GM23248 (cell line): Measurements from ENCODE around the gene AFM. TPM values are rescaled to one million over a fixed set of nuclear protein-coding genes. Genes with fewer than 3 reads are reported as not detected.

Experiments used
- DNase-seq: peaks from one replicate; pipeline ENCODE4 v3.0.0-alpha.2; 2015
- H2AFZ ChIP-seq: fragments of 200-600 bp; sonication (generic); 2 replicates; pipeline ENCODE4 v1.6.1; 2016; ENCODE audit warnings: antibody characterized with exemption
- H3F3A ChIP-seq: fragments of 200-600 bp; sonication (generic); 2 replicates; pipeline ENCODE4 v1.6.1; 2016; ENCODE audit warnings: mild to moderate bottlenecking, antibody characterized with exemption, mixed run types; ENCODE audit not compliant: insufficient read depth
- H3K27ac ChIP-seq: fragments of 200-600 bp; sonication (generic); 2 replicates; pipeline ENCODE4 v1.5.1; 2016; ENCODE audit warnings: mild to moderate bottlenecking
- H3K27me3 ChIP-seq: fragments of 200-600 bp; sonication (generic); replicated peaks from 2 replicates; pipeline ENCODE4 v1.6.1; 2016; ENCODE audit warnings: mild to moderate bottlenecking; ENCODE audit not compliant: insufficient read depth
- H3K36me3 ChIP-seq: fragments of 200-600 bp; sonication (generic); 2 replicates; pipeline ENCODE4 v1.6.1; 2016; ENCODE audit warnings: low read depth, mild to moderate bottlenecking
- H3K4me1 ChIP-seq: fragments of 200-600 bp; sonication (generic); 2 replicates; pipeline ENCODE4 v1.6.1; 2016; ENCODE audit warnings: mild to moderate bottlenecking; ENCODE audit not compliant: insufficient read depth
- H3K4me2 ChIP-seq: fragments of 200-600 bp; sonication (generic); one replicate; pipeline ENCODE4 v1.6.1; 2016; ENCODE audit warnings: mild to moderate bottlenecking; ENCODE audit not compliant: unreplicated experiment
- H3K4me3 ChIP-seq: fragments of 200-600 bp; sonication (generic); 2 replicates; pipeline ENCODE4 v1.5.1; 2016; ENCODE audit warnings: mild to moderate bottlenecking
- H3K79me2 ChIP-seq: fragments of 200-600 bp; sonication (generic); 2 replicates; pipeline ENCODE4 v1.6.1; 2016; ENCODE audit warnings: mild to moderate bottlenecking; ENCODE audit not compliant: insufficient read depth
- H3K9ac ChIP-seq: fragments of 200-600 bp; sonication (generic); 2 replicates; pipeline ENCODE4 v1.6.1; 2016; ENCODE audit warnings: mild to moderate bottlenecking
- H3K9me2 ChIP-seq: fragments of 200-600 bp; sonication (generic); 2 replicates; pipeline ENCODE4 v1.6.1; 2016; ENCODE audit warnings: mixed run types, mild to moderate bottlenecking, moderate library complexity; ENCODE audit not compliant: insufficient read depth
- H3K9me3 ChIP-seq: fragments of 200-600 bp; sonication (generic); one replicate; pipeline ENCODE4 v1.6.1; 2017; ENCODE audit warnings: low read depth
- H4K20me1 ChIP-seq: fragments of 200-600 bp; sonication (generic); 2 replicates; pipeline ENCODE4 v1.6.0; 2016; ENCODE audit not compliant: insufficient read depth
- EZH2 ChIP-seq: fragments of 200-600 bp; sonication (generic); IDR thresholded peaks from 2 replicates; pipeline ENCODE4 v1.6.1; 2018; ENCODE audit warnings: antibody characterized with exemption, mild to moderate bottlenecking; ENCODE audit not compliant: insufficient read depth, poor library complexity, severe bottlenecking
- EZH2phosphoT487 ChIP-seq: fragments of 200-600 bp; sonication (generic); IDR thresholded peaks from 2 replicates; pipeline ENCODE4 v1.6.1; 2018; ENCODE audit warnings: antibody characterized with exemption, moderate library complexity, mild to moderate bottlenecking, low read depth; ENCODE audit not compliant: insufficient read depth
- WGBS, 2 experiments: methylation state at CpG; one replicate each; pipeline ENCODE4 v1.1.6; 2015 to 2017; ENCODE audit warnings: low lambda C conversion rate in 2 of 2, low coverage in 1 of 2; ENCODE audit errors: missing lambda C conversion rate in 2 of 2; 5-methylcytosine and 5-hydroxymethylcytosine counted together
- in situ Hi-C: fragments of 300-500 bp; cut with MboI; formaldehyde crosslinking; loops from 2 replicates; pipeline ENCODE4 v1.15.0; 2020
- polyA plus RNA-seq: library from polyadenylated mRNA; unstranded; fragments of >200 nt; fragmentation: Nextera tagmentation; extraction: Ambion mirVana; gene quantifications from 2 replicates; pipeline ENCODE4 v1.2.1, GENCODE V29; 2016
- total RNA-seq: library from RNA; depleted of rRNA; stranded (reverse); fragments of >200 nt; shearing (Covaris generic); gene quantifications from 2 replicates; pipeline ENCODE4 v1.2.3, GENCODE V29; 2014

Gene AFM
- total and polyA plus RNA-seq, 2 experiments from 2014 or later: not detected

DNA sequence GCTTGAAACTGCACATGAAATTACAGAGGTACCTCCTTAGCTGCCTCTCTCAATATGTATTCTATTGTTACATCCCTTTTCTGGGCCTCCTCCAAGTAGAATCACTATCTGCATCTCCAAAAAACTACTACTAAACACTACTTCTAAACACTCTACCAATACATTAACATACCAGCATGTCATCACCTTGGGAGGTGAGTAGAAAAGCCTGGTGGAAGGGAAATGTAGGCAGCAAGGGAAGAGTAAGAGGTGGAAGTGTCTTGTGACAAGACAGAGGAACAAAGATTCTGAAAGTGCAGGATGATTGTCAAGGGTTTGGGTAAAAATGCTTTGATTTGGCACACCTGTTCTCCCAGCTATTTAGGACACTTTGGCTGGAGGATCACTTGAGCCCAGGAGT lies 3.5 kb downstream of the AFM start:
- Histone ChIP-seq H3K27ac (no peak overlapping the region), H3F3A (no peaks in the 10 kb centered on the region), H3K4me1 (no peaks in the 10 kb centered on the region), H3K9ac (no peak overlapping the region), H3K4me2 (no peak overlapping the region), H3K9me2 (no peaks in the 10 kb centered on the region), H3K4me3 (no peak overlapping the region), H3K36me3 (no peaks in the 10 kb centered on the region), H2AFZ (no peak overlapping the region), H3K79me2 (no peaks in the 10 kb centered on the region), H4K20me1 (no peaks in the 10 kb centered on the region), H3K9me3 (no peaks in the 10 kb centered on the region), H3K27me3 (peaks cover 4% of the 10 kb centered on the region; the same call in 1 of the 2 replicates)
- in situ Hi-C loops: no loop called here
- TF ChIP-seq EZH2 (no peak), EZH2phosphoT487 (no peak)
- DNase-seq: no peak

DNA sequence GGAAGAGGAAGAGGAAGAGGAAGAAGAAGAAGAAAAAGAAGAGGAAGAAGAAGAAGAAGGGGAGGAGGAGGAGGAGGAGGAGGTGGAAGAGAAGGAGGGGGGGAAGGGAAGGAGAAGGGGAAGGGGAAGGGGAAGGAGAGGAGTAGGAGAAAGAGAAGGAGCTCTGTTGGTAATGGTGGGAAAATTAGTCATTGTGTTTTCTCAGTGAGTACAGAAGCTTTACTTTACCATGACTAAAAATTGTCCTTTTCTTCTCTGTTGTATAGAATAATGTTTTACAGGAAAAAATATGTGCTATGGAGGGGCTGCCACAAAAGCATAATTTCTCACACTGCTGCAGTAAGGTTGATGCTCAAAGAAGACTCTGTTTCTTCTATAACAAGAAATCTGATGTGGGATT lies 4.1 kb downstream of the AFM start:
- no peak overlapping the region for H3K4me2 ChIP-seq
- no peak overlapping the region for H3K4me3 ChIP-seq
- no peak overlapping the region for H3K27ac ChIP-seq
- no peaks in the 10 kb centered on the region for H3F3A ChIP-seq
- no peak for DNase-seq
- H4K20me1 ChIP-seq: no peaks in the 10 kb centered on the region
- TF ChIP-seq EZH2: no peak
- TF ChIP-seq EZH2phosphoT487: no peak
- no peaks in the 10 kb centered on the region for H3K4me1 ChIP-seq
- no peaks in the 10 kb centered on the region for H3K79me2 ChIP-seq
- H3K9ac ChIP-seq: no peak overlapping the region
- in situ Hi-C loops: no loop called here
- no peak overlapping the region for H2AFZ ChIP-seq
- no peaks in the 10 kb centered on the region for H3K36me3 ChIP-seq
- H3K9me2 ChIP-seq: no peaks in the 10 kb centered on the region
- H3K9me3 ChIP-seq: no peaks in the 10 kb centered on the region
- H3K27me3 ChIP-seq: peaks cover 4% of the 10 kb centered on the region; the same call in 1 of the 2 replicates

DNA sequence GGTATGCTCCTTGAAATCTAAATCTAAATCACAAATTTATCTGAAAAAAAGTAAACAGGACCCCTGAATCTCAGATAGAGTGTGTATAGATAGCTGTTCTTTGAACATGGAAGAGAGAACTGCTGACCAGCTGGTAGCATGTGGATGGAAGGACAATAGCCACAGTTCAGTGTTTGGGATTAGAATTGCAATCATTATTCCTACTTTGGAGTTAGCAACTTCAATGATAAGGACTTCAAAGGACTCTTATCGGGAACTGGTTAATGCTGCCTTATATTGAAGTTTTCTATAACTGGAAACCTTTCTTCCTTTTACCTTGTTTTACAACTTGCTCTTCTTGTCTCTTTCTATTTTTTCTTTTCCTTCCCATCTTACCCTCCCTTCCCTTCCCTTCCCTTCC lies 5.0 kb downstream of the AFM start:
- H3K9me2 ChIP-seq: no peaks in the 10 kb centered on the region
- H3K4me2 ChIP-seq: no peak overlapping the region
- H3F3A ChIP-seq: no peaks in the 10 kb centered on the region
- no peaks in the 10 kb centered on the region for H3K9me3 ChIP-seq
- H4K20me1 ChIP-seq: no peaks in the 10 kb centered on the region
- in situ Hi-C loops: no loop called here
- peaks cover 4% of the 10 kb centered on the region; the same call in 1 of the 2 replicates for H3K27me3 ChIP-seq
- no peak for DNase-seq
- H2AFZ ChIP-seq: no peak overlapping the region
- no peak for TF ChIP-seq EZH2
- no peak for TF ChIP-seq EZH2phosphoT487
- no peaks in the 10 kb centered on the region for H3K79me2 ChIP-seq
- no peak overlapping the region for H3K4me3 ChIP-seq
- H3K9ac ChIP-seq: no peak overlapping the region
- no peaks in the 10 kb centered on the region for H3K4me1 ChIP-seq
- WGBS, 2 experiments: 27 to 30% methylated on average over 1 of the region's 1 CpG
- no peak overlapping the region for H3K27ac ChIP-seq
- no peaks in the 10 kb centered on the region for H3K36me3 ChIP-seq

DNA sequence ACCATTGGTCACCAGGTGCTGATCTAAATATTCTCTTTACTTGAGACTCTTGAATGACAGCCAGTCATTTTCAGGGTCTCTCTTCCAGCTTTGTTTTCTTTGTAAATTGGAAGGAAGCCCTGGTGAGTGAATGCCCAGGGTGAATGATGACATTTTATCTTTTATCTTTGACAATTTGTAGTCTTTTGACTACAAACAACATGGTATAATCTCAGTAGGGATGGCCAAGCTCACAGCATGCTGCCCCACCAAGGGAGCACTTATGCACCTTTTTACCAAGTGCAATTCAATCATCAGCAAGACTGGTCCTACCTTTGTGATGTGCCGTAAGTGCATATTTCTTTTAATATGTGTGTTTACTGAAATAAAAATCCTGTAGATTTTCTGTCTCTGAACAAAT lies 5.7 kb downstream of the AFM start:
- 58 to 68% methylated on average over 1 of the region's 1 CpG for WGBS, 2 experiments

More for the DNA sequence above, 5.7 kb downstream of the AFM start:
- no peak for DNase-seq
- Histone ChIP-seq H3K36me3 (no peaks in the 10 kb centered on the region), H3K27me3 (peaks cover 4% of the 10 kb centered on the region; the same call in 1 of the 2 replicates), H3K79me2 (no peaks in the 10 kb centered on the region), H3K9ac (no peak overlapping the region), H2AFZ (no peak overlapping the region), H3K27ac (no peak overlapping the region), H3F3A (no peaks in the 10 kb centered on the region), H3K4me3 (no peak overlapping the region), H3K9me3 (no peaks in the 10 kb centered on the region), H3K4me1 (no peaks in the 10 kb centered on the region), H3K9me2 (no peaks in the 10 kb centered on the region), H4K20me1 (no peaks in the 10 kb centered on the region), H3K4me2 (no peak overlapping the region)
- in situ Hi-C loops: no loop called here
- TF ChIP-seq EZH2 (no peak), EZH2phosphoT487 (no peak)
